Measurements from ENCODE around the gene PPP2R5C.
"Not testable (repeated sequence)": the region's sequence is repeated elsewhere in the genome, so short reads cannot be mapped to it uniquely, and the experiment has no call there.

The PPP2R5C gene

DNA sequence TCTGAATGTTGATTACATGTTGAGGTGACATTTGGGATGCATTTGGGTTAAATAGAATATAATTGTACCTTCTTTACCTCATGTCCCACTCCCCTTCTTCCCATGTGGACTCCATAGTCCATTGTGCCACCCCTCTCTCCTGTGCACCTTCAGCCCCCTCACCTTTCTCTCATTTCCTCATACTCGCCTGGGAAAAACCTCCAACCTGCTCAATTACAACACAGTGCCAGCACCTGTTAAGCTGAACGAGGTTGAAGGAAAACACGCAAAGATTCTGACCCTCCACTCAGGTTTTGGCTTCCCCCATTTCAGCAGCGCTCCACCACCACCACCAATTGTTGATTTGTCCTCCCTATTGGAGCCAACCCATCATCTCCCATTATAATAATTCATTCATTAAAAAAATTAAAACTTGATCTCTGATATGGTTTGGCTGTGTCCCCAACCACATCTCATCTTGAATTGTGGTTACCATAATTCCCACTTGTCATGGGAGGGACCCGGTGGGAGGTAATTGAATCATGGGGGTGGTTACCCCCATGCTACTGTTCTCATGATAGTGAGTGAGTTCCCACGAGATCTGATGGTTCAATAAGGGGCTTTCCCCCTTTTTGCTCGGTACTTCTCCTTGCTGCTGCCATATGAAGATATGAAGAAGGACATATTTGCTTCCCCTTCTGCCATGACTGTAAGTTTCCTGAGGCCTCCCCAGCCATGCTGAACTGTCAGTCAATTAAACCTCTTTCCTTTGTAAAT, 33.7 kb upstream of the PPP2R5C start:
- TF ChIP-seq, protein P1, sequence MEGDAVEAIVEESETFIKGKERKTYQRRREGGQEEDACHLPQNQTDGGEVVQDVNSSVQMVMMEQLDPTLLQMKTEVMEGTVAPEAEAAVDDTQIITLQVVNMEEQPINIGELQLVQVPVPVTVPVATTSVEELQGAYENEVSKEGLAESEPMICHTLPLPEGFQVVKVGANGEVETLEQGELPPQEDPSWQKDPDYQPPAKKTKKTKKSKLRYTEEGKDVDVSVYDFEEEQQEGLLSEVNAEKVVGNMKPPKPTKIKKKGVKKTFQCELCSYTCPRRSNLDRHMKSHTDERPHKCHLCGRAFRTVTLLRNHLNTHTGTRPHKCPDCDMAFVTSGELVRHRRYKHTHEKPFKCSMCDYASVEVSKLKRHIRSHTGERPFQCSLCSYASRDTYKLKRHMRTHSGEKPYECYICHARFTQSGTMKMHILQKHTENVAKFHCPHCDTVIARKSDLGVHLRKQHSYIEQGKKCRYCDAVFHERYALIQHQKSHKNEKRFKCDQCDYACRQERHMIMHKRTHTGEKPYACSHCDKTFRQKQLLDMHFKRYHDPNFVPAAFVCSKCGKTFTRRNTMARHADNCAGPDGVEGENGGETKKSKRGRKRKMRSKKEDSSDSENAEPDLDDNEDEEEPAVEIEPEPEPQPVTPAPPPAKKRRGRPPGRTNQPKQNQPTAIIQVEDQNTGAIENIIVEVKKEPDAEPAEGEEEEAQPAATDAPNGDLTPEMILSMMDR (IDR thresholded peaks at IDR 0.05; ENCODE audit: extremely low read depth, insufficient read depth, missing control alignments), result no peak
- in situ Hi-C loops (cut with MboI; ENCODE audit: low pct_unique_long_range_greater_than_20kb, low sequenced_read_pairs, unreplicated experiment), result no loop called here

DNA sequence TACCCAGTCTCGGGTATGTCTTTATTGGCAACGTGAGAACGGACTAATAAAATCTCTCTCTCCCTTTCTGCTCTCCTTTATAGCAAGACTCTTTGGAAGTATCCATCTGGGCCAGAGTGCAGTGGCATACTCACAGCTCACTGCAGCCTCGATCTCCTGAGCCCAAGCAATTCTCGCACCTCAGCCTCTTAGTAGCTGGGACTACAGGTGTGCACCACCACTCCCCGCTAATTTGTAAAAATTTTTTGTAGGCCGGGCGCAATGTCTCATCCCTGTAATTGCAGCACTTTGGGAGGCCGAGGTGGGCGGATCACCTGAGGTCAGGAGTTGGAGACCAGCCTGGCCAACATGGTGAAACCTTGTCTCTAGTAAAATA, 33.2 kb upstream of the PPP2R5C start:
- DNase-seq (ENCODE audit: low spot score), result no peak
- TF ChIP-seq, protein P1 (IDR thresholded peaks at IDR 0.05; ENCODE audit: extremely low read depth, insufficient read depth, missing control alignments), result no peak
- in situ Hi-C loops (cut with MboI; ENCODE audit: low pct_unique_long_range_greater_than_20kb, low sequenced_read_pairs, unreplicated experiment), result no loop called here

More for the DNA sequence above, 33.7 kb upstream of the PPP2R5C start:
- no peak for DNase-seq (ENCODE audit: low spot score)

DNA sequence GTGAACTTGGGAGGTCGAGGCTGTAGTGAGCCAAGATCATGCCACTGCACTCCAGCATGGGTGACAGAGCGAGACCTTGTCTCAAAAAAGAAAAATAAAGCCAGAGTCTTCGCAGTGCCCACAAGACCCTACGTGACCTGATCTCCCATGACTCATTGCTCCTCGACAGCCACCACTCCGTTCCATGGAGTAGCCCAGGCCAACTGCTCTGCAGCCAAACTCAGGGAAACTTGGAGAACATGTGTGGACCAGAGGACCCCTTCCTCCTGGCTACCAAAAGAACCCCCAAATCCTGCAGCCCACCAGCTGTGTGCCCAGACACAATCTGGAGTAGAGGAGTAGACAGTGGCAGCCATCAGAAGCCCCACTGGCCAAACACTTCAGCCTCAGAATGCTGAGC, 32.1 kb upstream of the PPP2R5C start:
- no peak for DNase-seq (ENCODE audit: low spot score)
- in situ Hi-C loops (cut with MboI; ENCODE audit: low pct_unique_long_range_greater_than_20kb, low sequenced_read_pairs, unreplicated experiment), result no loop called here
- TF ChIP-seq, protein P1 (IDR thresholded peaks at IDR 0.05; ENCODE audit: extremely low read depth, insufficient read depth, missing control alignments), result no peak

DNA sequence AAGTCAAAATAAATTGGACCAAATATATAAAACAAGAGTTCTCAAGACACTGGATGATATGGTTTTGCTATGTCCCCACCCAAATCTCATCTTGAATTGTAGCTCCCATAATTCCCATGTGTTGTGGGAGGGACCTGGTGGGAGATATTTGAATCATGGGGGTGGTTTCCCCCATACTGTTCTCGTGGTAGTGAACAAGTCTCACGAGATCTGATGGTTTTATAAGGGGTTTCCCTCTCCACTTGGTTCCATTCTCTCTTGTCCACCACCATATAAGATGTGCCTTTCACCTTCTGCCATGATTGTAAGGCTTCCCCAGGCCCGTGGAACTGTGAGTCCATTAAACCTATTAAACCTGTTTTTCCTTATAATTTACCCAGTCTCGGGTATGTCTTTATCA, 31.4 kb upstream of the PPP2R5C start:
- in situ Hi-C loops (cut with MboI; ENCODE audit: low pct_unique_long_range_greater_than_20kb, low sequenced_read_pairs, unreplicated experiment); DNase-seq (ENCODE audit: low spot score): not testable (repeated sequence)

DNA sequence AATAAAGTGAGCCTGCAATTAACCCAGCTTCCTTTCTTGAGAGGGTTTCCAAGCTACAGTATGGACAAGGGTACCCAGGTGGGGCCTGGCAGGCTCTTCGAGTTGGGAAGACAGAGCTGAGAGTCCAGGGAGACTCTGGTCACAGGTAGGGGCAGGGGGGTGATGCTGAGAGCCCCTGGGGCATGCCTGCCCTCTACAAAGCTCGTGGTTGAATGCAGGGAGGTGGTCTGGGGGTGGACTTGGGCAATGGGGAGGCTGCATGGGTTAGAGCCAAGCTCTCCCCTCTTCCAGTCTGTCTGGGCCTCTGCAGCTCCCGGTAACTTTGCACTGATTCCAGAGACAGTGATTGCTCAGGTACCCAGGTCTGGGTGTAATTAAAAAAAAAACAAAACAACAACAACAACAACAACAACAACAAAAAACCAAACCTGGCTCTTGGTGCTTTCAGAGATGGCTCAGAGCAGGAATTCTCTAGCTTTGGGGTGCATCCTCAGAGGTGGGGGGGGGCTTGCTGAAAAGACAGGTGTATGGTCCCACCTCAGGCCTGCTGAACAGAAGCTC, 30.8 kb upstream of the PPP2R5C start:
- TF ChIP-seq, protein P1 (IDR thresholded peaks at IDR 0.05; ENCODE audit: extremely low read depth, insufficient read depth, missing control alignments), result no peak
- in situ Hi-C loops (cut with MboI; ENCODE audit: low pct_unique_long_range_greater_than_20kb, low sequenced_read_pairs, unreplicated experiment), result no loop called here

DNA sequence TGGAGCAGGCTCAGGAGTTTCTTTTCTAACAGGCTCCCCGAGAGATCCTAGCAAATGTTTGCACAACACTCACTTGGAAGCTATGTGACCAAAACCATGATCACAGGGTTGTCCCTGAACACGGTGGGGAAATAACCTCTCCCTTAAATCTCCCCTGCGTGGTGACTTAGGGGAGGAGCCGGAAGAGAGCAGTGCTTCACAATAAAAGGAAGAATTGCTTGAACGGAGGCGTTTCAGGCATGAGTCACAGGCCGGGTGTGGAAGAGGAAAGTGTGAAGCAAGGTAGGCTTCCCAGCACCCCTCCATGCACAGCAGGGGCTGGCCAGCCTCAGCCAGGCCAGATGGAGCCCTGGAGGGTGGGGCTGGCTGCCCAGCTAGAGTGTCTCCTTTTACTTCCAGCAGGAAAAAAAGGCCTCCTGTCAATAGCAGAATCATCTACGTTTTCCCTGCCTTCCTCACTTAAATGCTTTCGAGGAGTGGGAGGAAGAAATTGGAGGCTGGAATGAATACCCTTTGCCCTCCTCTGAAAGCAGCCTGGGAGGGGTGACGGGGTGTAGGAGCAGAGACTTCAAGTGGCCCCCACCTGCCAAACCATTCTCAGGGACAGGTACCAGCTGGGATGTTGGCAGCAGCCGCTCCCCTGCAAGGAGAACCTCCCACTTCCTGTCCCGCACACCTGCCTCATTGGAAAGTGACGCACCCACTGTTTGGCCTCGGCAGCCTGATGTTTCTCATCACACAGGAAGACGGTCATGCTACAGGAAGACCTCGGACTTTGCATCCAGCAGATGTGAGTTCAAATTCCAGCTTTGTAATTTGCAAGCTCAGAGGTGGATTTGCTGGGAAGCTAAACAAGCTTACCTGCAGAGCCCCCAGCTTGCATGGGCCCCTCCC, 30.1 kb upstream of the PPP2R5C start:
- in situ Hi-C loops (cut with MboI; ENCODE audit: low pct_unique_long_range_greater_than_20kb, low sequenced_read_pairs, unreplicated experiment), result no loop called here
- DNase-seq (ENCODE audit: low spot score), result peak; percentile 73
- TF ChIP-seq, protein P1 (IDR thresholded peaks at IDR 0.05; ENCODE audit: extremely low read depth, insufficient read depth, missing control alignments), result peak; percentile 2

More for the DNA sequence above, 30.8 kb upstream of the PPP2R5C start:
- DNase-seq (ENCODE audit: low spot score), result no peak
